ENCODE results near the gene RUFY1.
"Not testable (repeated sequence)": the region's sequence is repeated elsewhere in the genome, so short reads cannot be mapped to it uniquely, and the experiment has no call there.

Gene RUFY1, protein sequence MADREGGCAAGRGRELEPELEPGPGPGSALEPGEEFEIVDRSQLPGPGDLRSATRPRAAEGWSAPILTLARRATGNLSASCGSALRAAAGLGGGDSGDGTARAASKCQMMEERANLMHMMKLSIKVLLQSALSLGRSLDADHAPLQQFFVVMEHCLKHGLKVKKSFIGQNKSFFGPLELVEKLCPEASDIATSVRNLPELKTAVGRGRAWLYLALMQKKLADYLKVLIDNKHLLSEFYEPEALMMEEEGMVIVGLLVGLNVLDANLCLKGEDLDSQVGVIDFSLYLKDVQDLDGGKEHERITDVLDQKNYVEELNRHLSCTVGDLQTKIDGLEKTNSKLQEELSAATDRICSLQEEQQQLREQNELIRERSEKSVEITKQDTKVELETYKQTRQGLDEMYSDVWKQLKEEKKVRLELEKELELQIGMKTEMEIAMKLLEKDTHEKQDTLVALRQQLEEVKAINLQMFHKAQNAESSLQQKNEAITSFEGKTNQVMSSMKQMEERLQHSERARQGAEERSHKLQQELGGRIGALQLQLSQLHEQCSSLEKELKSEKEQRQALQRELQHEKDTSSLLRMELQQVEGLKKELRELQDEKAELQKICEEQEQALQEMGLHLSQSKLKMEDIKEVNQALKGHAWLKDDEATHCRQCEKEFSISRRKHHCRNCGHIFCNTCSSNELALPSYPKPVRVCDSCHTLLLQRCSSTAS

GRCh38 chr5:179550511-179551342 lies at the start of gene RUFY1:
Gene RUFY1 (plus strand): TSS chr5:179550554. CDS start chr5:179550570, 16 bp downstream.
- peak; percentile 85 to 92 for DNase-seq

GRCh38 chr5:179501997-179502396 lies 48.4 kb upstream of the RUFY1 start:
- DNase-seq, result not testable (repeated sequence)

GRCh38 chr5:179502420-179502819 lies 47.9 kb upstream of the RUFY1 start:
- DNase-seq, result not testable (repeated sequence)

DNA sequence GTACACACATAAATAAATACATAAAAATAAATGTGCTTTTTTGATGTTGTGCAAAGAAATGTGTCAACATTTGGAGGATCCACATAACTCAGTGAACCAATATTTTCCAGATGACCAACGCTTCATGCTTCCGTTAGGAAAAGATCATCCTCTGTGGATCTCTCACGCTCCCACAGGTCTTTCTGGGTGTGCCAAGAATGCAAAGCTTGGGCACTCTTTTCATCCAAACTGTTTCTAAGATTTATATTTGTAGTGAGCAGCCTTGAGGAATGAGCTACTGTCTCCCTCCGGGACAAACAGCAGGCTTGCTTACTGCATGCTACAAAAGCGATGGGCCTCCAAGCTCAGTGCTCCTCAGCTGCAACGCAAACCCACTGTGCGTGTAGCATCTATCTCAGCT lies 46.2 kb upstream of the RUFY1 start:
- no peak for DNase-seq

- DNase-seq, result no peak
Measured at GRCh38 chr5:179504600-179505396, 45.6 kb upstream of the RUFY1 start.

DNA sequence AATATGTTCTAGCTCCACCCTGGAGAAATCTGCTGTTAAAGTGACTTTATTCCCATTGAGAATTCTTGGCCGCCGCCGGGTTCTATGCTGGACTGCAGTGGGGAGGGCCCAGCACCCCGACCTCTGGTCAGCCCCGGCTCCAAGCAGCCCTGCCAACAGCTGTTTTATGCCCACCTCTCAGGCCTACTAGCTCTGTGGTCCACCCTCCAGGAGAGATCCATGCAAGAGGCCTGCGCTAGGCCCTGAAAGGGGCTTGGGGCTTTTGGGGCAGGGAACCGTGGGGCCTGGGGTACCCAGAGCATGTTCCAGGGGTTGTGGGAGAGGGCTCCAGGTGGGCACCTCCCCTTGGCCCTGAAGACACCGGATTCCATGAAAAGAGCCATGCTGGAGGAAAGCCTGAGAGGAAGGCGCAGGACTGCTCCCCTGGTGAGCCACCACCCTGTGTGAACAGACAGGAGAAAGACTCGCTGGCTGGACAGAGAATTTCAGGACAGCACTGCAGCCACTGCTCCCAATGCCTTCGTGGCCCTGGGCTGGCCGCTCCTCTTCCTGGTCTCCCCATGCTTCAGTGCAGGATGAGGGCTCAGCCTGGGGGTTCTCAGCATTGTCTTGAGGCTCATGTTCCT lies 44.6 kb upstream of the RUFY1 start:
- no peak for DNase-seq

- DNase-seq, result no peak
Measured at GRCh38 chr5:179509239-179509638, 41.1 kb upstream of the RUFY1 start.

- no peak for DNase-seq
Measured at GRCh38 chr5:179509845-179510244, 40.5 kb upstream of the RUFY1 start.

- no peak for DNase-seq
Measured at GRCh38 chr5:179512452-179513000, 37.8 kb upstream of the RUFY1 start.

- not testable (repeated sequence) for DNase-seq
Measured at GRCh38 chr5:179515501-179515900, 34.9 kb upstream of the RUFY1 start.

GRCh38 chr5:179516221-179516620 lies 34.1 kb upstream of the RUFY1 start:
- DNase-seq, result no peak

GRCh38 chr5:179517746-179518145 lies 32.6 kb upstream of the RUFY1 start:
- DNase-seq, result not testable (repeated sequence)

- DNase-seq, result not testable (repeated sequence)
Measured at GRCh38 chr5:179518369-179518768, 32.0 kb upstream of the RUFY1 start.

GRCh38 chr5:179519416-179520070 lies 30.8 kb upstream of the RUFY1 start:
- not testable (repeated sequence) for DNase-seq

- DNase-seq, result not testable (repeated sequence)
Measured at GRCh38 chr5:179522107-179522506, 28.2 kb upstream of the RUFY1 start.

- DNase-seq, result no peak
Measured at GRCh38 chr5:179526978-179527377, 23.4 kb upstream of the RUFY1 start.

GRCh38 chr5:179530069-179530998 lies 20.0 kb upstream of the RUFY1 start:
- DNase-seq, result peak; percentile 77 to 83

- DNase-seq, result no peak
Measured at GRCh38 chr5:179533024-179533423, 17.3 kb upstream of the RUFY1 start.

GRCh38 chr5:179533907-179534306 lies 16.4 kb upstream of the RUFY1 start:
- no peak for DNase-seq

GRCh38 chr5:179534431-179534830 lies 15.9 kb upstream of the RUFY1 start:
- DNase-seq, result no peak

Measured in activated T-cell treated with anti-CD3 and anti-CD28 coated beads, Interleukin-2, amount 50 U/mL, for 48 hours (primary cell).